Measurements from ENCODE around the gene TAGLN. TPM values are rescaled to one million over a fixed set of nuclear protein-coding genes. Genes with fewer than 3 reads are reported as not detected.

The TAGLN gene
- total RNA-seq, 1 donor from 2014 or later = 17.9 TPM

GRCh38 chr11:117160826-117161225 is 38.3 kb upstream of the TAGLN start:
- Mint-ChIP-seq H3K9me3 (no peaks in the 10 kb centered on the region), H3K27ac (no peak overlapping the region)
- intact Hi-C loops (cut with micrococcal nuclease) = no loop called here

GRCh38 chr11:117166491-117166890 is 32.7 kb upstream of the TAGLN start:
- peaks cover 90% of the 10 kb centered on the region for H3K36me3 Mint-ChIP-seq (ENCODE audit: low read depth)
- intact Hi-C loops (cut with micrococcal nuclease) = no loop called here
- ATAC-seq (ENCODE audit: low read depth) (no peak), DNase-seq (no peak)
- no peak overlapping the region for H3K4me3 Mint-ChIP-seq
- H3K4me1 Mint-ChIP-seq = no peaks in the 10 kb centered on the region
- no peaks in the 10 kb centered on the region for H3K27me3 Mint-ChIP-seq
- no peaks in the 10 kb centered on the region for H3K9me3 Mint-ChIP-seq
- TF ChIP-seq, protein P1, sequence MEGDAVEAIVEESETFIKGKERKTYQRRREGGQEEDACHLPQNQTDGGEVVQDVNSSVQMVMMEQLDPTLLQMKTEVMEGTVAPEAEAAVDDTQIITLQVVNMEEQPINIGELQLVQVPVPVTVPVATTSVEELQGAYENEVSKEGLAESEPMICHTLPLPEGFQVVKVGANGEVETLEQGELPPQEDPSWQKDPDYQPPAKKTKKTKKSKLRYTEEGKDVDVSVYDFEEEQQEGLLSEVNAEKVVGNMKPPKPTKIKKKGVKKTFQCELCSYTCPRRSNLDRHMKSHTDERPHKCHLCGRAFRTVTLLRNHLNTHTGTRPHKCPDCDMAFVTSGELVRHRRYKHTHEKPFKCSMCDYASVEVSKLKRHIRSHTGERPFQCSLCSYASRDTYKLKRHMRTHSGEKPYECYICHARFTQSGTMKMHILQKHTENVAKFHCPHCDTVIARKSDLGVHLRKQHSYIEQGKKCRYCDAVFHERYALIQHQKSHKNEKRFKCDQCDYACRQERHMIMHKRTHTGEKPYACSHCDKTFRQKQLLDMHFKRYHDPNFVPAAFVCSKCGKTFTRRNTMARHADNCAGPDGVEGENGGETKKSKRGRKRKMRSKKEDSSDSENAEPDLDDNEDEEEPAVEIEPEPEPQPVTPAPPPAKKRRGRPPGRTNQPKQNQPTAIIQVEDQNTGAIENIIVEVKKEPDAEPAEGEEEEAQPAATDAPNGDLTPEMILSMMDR (IDR thresholded peaks at IDR 0.05) = no peak
- no peak overlapping the region for H3K27ac Mint-ChIP-seq
- ChIA-PET CTCF (interaction anchor here (2.3 kb wide), 2 partner anchors 13 to 60 kb away, joined by 6 to 9 read pairs; partner anchors contain the start of gene SIDT2), POLR2A (interaction anchor here (1.0 kb wide), 1 partner anchor 22 kb away, joined by 3 read pairs; the partner anchor contains the start of gene PAFAH1B2)

More at GRCh38 chr11:117160826-117161225, 38.3 kb upstream of the TAGLN start:
- Mint-ChIP-seq H3K36me3 (ENCODE audit: low read depth) (peaks cover 80% of the 10 kb centered on the region), H3K27me3 (no peaks in the 10 kb centered on the region), H3K4me3 (no peak overlapping the region), H3K4me1 (peaks cover 16% of the 10 kb centered on the region)
- ChIA-PET CTCF (interaction anchor here (0.9 to 1.5 kb wide), 2 partner anchors 66 to 68 kb away, joined by 3 to 4 read pairs; no protein-coding TSS in a partner anchor), POLR2A (interaction anchor here (0.6 kb wide), 2 partner anchors 12 to 1841 kb away, joined by 4 read pairs; no protein-coding TSS in a partner anchor)
- TF ChIP-seq, protein P1 (IDR thresholded peaks at IDR 0.05) = no peak
- no peak for DNase-seq
- ATAC-seq (ENCODE audit: low read depth) = no peak

- no peak overlapping the region for H3K27ac Mint-ChIP-seq
These were observed 29.4 kb upstream of the TAGLN start for GRCh38 chr11:117169736-117170135.

GRCh38 chr11:117170210-117170609 is 29.0 kb upstream of the TAGLN start:
- no peaks in the 10 kb centered on the region for H3K9me3 Mint-ChIP-seq
- ChIA-PET CTCF (no interaction called here), POLR2A (interaction anchor here (1.7 kb wide), 1 partner anchor 8 kb away, joined by 11 read pairs; the partner anchor contains the start of gene SIDT2)
- H3K4me1 Mint-ChIP-seq = peaks cover 4% of the 10 kb centered on the region
- DNase-seq (no peak), ATAC-seq (ENCODE audit: low read depth) (no peak)
- H3K27ac Mint-ChIP-seq = no peak overlapping the region
- TF ChIP-seq, protein P1 (IDR thresholded peaks at IDR 0.05) = no peak
- intact Hi-C loops (cut with micrococcal nuclease) = no loop called here
- no peak overlapping the region for H3K4me3 Mint-ChIP-seq
- no peaks in the 10 kb centered on the region for H3K27me3 Mint-ChIP-seq
- H3K36me3 Mint-ChIP-seq (ENCODE audit: low read depth) = peaks cover 63% of the 10 kb centered on the region

More at GRCh38 chr11:117169736-117170135, 29.4 kb upstream of the TAGLN start:
- no peaks in the 10 kb centered on the region for H3K9me3 Mint-ChIP-seq
- no peak for DNase-seq
- no peaks in the 10 kb centered on the region for H3K27me3 Mint-ChIP-seq
- H3K4me3 Mint-ChIP-seq = no peak overlapping the region
- ChIA-PET CTCF (no interaction called here), POLR2A (interaction anchor here (1.7 kb wide), 1 partner anchor 9 kb away, joined by 11 read pairs; the partner anchor contains the start of gene SIDT2)
- TF ChIP-seq, protein P1 (IDR thresholded peaks at IDR 0.05) = no peak
- H3K4me1 Mint-ChIP-seq = peaks cover 4% of the 10 kb centered on the region
- peaks cover 66% of the 10 kb centered on the region for H3K36me3 Mint-ChIP-seq (ENCODE audit: low read depth)
- ATAC-seq (ENCODE audit: low read depth) = no peak
- intact Hi-C loops (cut with micrococcal nuclease) = no loop called here

- H3K9me3 Mint-ChIP-seq = no peaks in the 10 kb centered on the region
- POLR2A ChIA-PET = interaction anchor here (0.7 kb wide), 1 partner anchor 182 kb away, joined by 4 read pairs; no protein-coding TSS in a partner anchor
- H3K4me3 Mint-ChIP-seq = no peak overlapping the region
- intact Hi-C loops (cut with micrococcal nuclease) = no loop called here
- no peak for DNase-seq
- peaks cover 4% of the 10 kb centered on the region for H3K4me1 Mint-ChIP-seq
- CTCF ChIA-PET = no interaction called here
- TF ChIP-seq, protein P1 (IDR thresholded peaks at IDR 0.05) = no peak
- ATAC-seq (ENCODE audit: low read depth) = no peak
- no peaks in the 10 kb centered on the region for H3K27me3 Mint-ChIP-seq
- H3K36me3 Mint-ChIP-seq (ENCODE audit: low read depth) = peaks cover 56% of the 10 kb centered on the region
- no peak overlapping the region for H3K27ac Mint-ChIP-seq
These were observed 28.2 kb upstream of the TAGLN start for GRCh38 chr11:117171007-117171403.

Measured in activated B cell treated with CpG ODN at 0.5 μM for 24 hours (primary cell).